Esophagus (tissue), 2 donors: ENCODE data around the gene LOXHD1. TPM values are rescaled to one million over a fixed set of nuclear protein-coding genes. Genes with fewer than 3 reads are reported as not detected.

ENCODE experiments used
- H3K27ac ChIP-seq, 2 donors: one replicate each; pipeline ENCODE4 v1.5.1; 2013; ENCODE audit warnings: low read depth in 2 of 2, mild to moderate bottlenecking in 2 of 2, inconsistent platforms in 1 of 2, low read length in 1 of 2, moderate library complexity in 1 of 2
- H3K27me3 ChIP-seq, 2 donors: one replicate each; pipeline ENCODE4 v1.6.1; 2013; ENCODE audit warnings: low read length in 2 of 2, control low read depth in 1 of 2, mild to moderate bottlenecking in 1 of 2; ENCODE audit not compliant: insufficient read depth in 2 of 2, control insufficient read depth in 1 of 2
- H3K36me3 ChIP-seq, 2 donors: one replicate each; pipeline ENCODE4 v1.6.1; 2013; ENCODE audit warnings: low read length in 1 of 2; ENCODE audit not compliant: control insufficient read depth in 2 of 2, insufficient read depth in 2 of 2
- H3K4me1 ChIP-seq, 2 donors: one replicate each; pipeline ENCODE4 v1.6.1; 2013; ENCODE audit warnings: low read length in 1 of 2; ENCODE audit not compliant: control insufficient read depth in 2 of 2, insufficient read depth in 2 of 2
- H3K4me3 ChIP-seq, 2 donors: one replicate each; pipeline ENCODE4 v1.5.1; 2013; ENCODE audit warnings: low read length in 2 of 2, mild to moderate bottlenecking in 2 of 2, low read depth in 1 of 2, moderate library complexity in 1 of 2
- H3K9me3 ChIP-seq, 2 donors: one replicate each; pipeline ENCODE4 v1.6.1; 2013; ENCODE audit warnings: mild to moderate bottlenecking in 2 of 2, low read depth in 1 of 2, low read length in 1 of 2, moderate library complexity in 1 of 2; ENCODE audit not compliant: control insufficient read depth in 2 of 2, insufficient read depth in 1 of 2
- WGBS, 2 donors: extraction: QIAGEN DNeasy Blood & Tissue Kit; methylation state at CpG; one replicate each; pipeline ENCODE4 v1.1.7; 2013; 5-methylcytosine and 5-hydroxymethylcytosine counted together
- polyA plus RNA-seq, 2 donors: library from polyadenylated mRNA; stranded (reverse); fragments of 200-250 nt; gene quantifications; one replicate each; pipeline ENCODE4 v1.2.3, GENCODE V29; 2013
- donor health status: healthy with polysubstance abuse.
- donor health status: Bipolar disorder and iron deficiency.

Gene LOXHD1
- polyA plus RNA-seq, 2 donors: 0.02 to 0.04 TPM

GRCh38 chr18:46675112-46675511, 18.1 kb upstream of the LOXHD1 start:
- Histone ChIP-seq H3K4me3 (no peak overlapping the region), H3K4me1 (no peaks in the 10 kb centered on the region), H3K36me3 (no peaks in the 10 kb centered on the region), H3K27ac (no peak overlapping the region), H3K9me3 (peaks cover 0 to 6% of the 10 kb centered on the region in 2 donors), H3K27me3 (no peaks in the 10 kb centered on the region)
- WGBS, 2 donors: 53 to 61% methylated on average over 1 of the region's 1 CpG

- 71 to 73% methylated on average over 6 of the region's 6 CpGs for WGBS, 2 donors
- Histone ChIP-seq H3K4me3 (no peak overlapping the region), H3K9me3 (peaks cover 0 to 6% of the 10 kb centered on the region in 2 donors), H3K36me3 (no peaks in the 10 kb centered on the region), H3K27ac (no peak overlapping the region), H3K4me1 (no peaks in the 10 kb centered on the region), H3K27me3 (no peaks in the 10 kb centered on the region)
These were observed 15.3 kb upstream of the LOXHD1 start for GRCh38 chr18:46672062-46672970.

GRCh38 chr18:46668694-46669093, 11.7 kb upstream of the LOXHD1 start:
- H3K27ac ChIP-seq: no peak overlapping the region
- no peaks in the 10 kb centered on the region for H3K9me3 ChIP-seq
- H3K4me1 ChIP-seq: no peaks in the 10 kb centered on the region
- WGBS, 2 donors: 72 to 91% methylated on average over 6 of the region's 6 CpGs
- H3K4me3 ChIP-seq: no peak overlapping the region
- H3K36me3 ChIP-seq: no peaks in the 10 kb centered on the region
- H3K27me3 ChIP-seq: no peaks in the 10 kb centered on the region

GRCh38 chr18:46668135-46668534, 11.1 kb upstream of the LOXHD1 start:
- Histone ChIP-seq H3K4me1 (no peaks in the 10 kb centered on the region), H3K36me3 (no peaks in the 10 kb centered on the region), H3K4me3 (no peak overlapping the region), H3K27me3 (no peaks in the 10 kb centered on the region), H3K27ac (no peak overlapping the region), H3K9me3 (no peaks in the 10 kb centered on the region)
- 67 to 79% methylated on average over 8 to 11 of the region's 11 CpGs for WGBS, 2 donors

GRCh38 chr18:46663539-46663938, 6.5 kb upstream of the LOXHD1 start:
- Histone ChIP-seq H3K36me3 (no peaks in the 10 kb centered on the region), H3K4me1 (no peaks in the 10 kb centered on the region), H3K4me3 (no peak overlapping the region), H3K9me3 (no peaks in the 10 kb centered on the region), H3K27ac (no peak overlapping the region), H3K27me3 (no peaks in the 10 kb centered on the region)
- 70 to 73% methylated on average over 1 of the region's 1 CpG for WGBS, 2 donors

GRCh38 chr18:46660957-46661749, 4.1 kb upstream of the LOXHD1 start:
- Histone ChIP-seq H3K4me1 (no peaks in the 10 kb centered on the region), H3K36me3 (no peaks in the 10 kb centered on the region), H3K4me3 (no peak overlapping the region), H3K9me3 (no peaks in the 10 kb centered on the region), H3K27ac (no peak overlapping the region), H3K27me3 (no peaks in the 10 kb centered on the region)
- WGBS, 2 donors: 68% methylated on average over 9 of the region's 9 CpGs

GRCh38 chr18:46659484-46659883, 2.5 kb upstream of the LOXHD1 start:
- H3K27ac ChIP-seq: no peak overlapping the region
- no peaks in the 10 kb centered on the region for H3K27me3 ChIP-seq
- 86 to 91% methylated on average over 3 of the region's 3 CpGs for WGBS, 2 donors
- H3K4me1 ChIP-seq: no peaks in the 10 kb centered on the region
- H3K4me3 ChIP-seq: no peak overlapping the region
- H3K9me3 ChIP-seq: no peaks in the 10 kb centered on the region
- no peaks in the 10 kb centered on the region for H3K36me3 ChIP-seq

GRCh38 chr18:46656326-46657114, 500 bp downstream of the LOXHD1 start:
- H3K36me3 ChIP-seq: no peaks in the 10 kb centered on the region
- 78 to 85% methylated on average over 27 of the region's 27 CpGs for WGBS, 2 donors
- H3K4me1 ChIP-seq: no peaks in the 10 kb centered on the region
- no peaks in the 10 kb centered on the region for H3K27me3 ChIP-seq
- H3K27ac ChIP-seq: no peak overlapping the region
- no peak overlapping the region for H3K4me3 ChIP-seq
- no peaks in the 10 kb centered on the region for H3K9me3 ChIP-seq

- Histone ChIP-seq H3K9me3 (no peaks in the 10 kb centered on the region), H3K4me3 (no peak overlapping the region), H3K27ac (no peak overlapping the region), H3K27me3 (peaks cover 0 to 3% of the 10 kb centered on the region in 2 donors), H3K4me1 (no peaks in the 10 kb centered on the region), H3K36me3 (no peaks in the 10 kb centered on the region)
These were observed 4.6 kb downstream of the LOXHD1 start for GRCh38 chr18:46652372-46652771.
